BLaER1 (cell line): ENCODE measurements around the gene RSBN1L.

Source experiments
- H3K27ac ChIP-seq: shearing (Covaris generic); formaldehyde crosslinking; 2 replicates; pipeline ENCODE4 v1.8.1; 2022
- H3K27me3 ChIP-seq: shearing (Covaris generic); formaldehyde crosslinking; 2 replicates; pipeline ENCODE4 v1.8.1; 2022
- H3K36me3 ChIP-seq: shearing (Covaris generic); formaldehyde crosslinking; 2 replicates; pipeline ENCODE4 v1.8.1; 2022
- H3K4me1 ChIP-seq: shearing (Covaris generic); formaldehyde crosslinking; 2 replicates; pipeline ENCODE4 v1.8.1; 2022
- H3K4me2 ChIP-seq: shearing (Covaris generic); formaldehyde crosslinking; 2 replicates; pipeline ENCODE4 v1.8.1; 2022
- H3K4me3 ChIP-seq: shearing (Covaris generic); formaldehyde crosslinking; 2 replicates; pipeline ENCODE4 v1.8.1; 2022
- H3K9ac ChIP-seq: shearing (Covaris generic); formaldehyde crosslinking; 2 replicates; pipeline ENCODE4 v1.8.1; 2022
- H3K9me3 ChIP-seq: shearing (Covaris generic); formaldehyde crosslinking; 2 replicates; pipeline ENCODE4 v1.8.1; 2022
- H4K20me1 ChIP-seq: shearing (Covaris generic); formaldehyde crosslinking; 2 replicates; pipeline ENCODE4 v1.8.1; 2022
- Cebpa-rat ChIP-seq: shearing (Covaris generic); IDR thresholded peaks from 2 replicates; pipeline ENCODE4 v1.8.1; 2022

The RSBN1L gene

GRCh38 chr7:77740257-77740656 lies 44.0 kb downstream of the RSBN1L start:
- H3K4me1 ChIP-seq = no peaks in the 10 kb centered on the region
- H4K20me1 ChIP-seq = peaks cover 23% of the 10 kb centered on the region
- H3K9ac ChIP-seq = no peak overlapping the region
- no peaks in the 10 kb centered on the region for H3K9me3 ChIP-seq
- no peak overlapping the region for H3K4me2 ChIP-seq
- peaks cover 63% of the 10 kb centered on the region for H3K36me3 ChIP-seq
- no peak for TF ChIP-seq Cebpa-rat
- no peak overlapping the region for H3K27ac ChIP-seq
- H3K27me3 ChIP-seq = no peaks in the 10 kb centered on the region
- no peak overlapping the region for H3K4me3 ChIP-seq

GRCh38 chr7:77743518-77743917 lies 47.3 kb downstream of the RSBN1L start:
- Histone ChIP-seq H3K4me1 (no peaks in the 10 kb centered on the region), H3K9ac (no peak overlapping the region), H3K27ac (no peak overlapping the region), H3K36me3 (peaks cover 64% of the 10 kb centered on the region), H3K4me3 (no peak overlapping the region), H4K20me1 (peaks cover 36% of the 10 kb centered on the region; the same call in 1 of the 2 replicates), H3K9me3 (no peaks in the 10 kb centered on the region), H3K27me3 (no peaks in the 10 kb centered on the region), H3K4me2 (no peak overlapping the region)
- TF ChIP-seq Cebpa-rat = no peak

- Histone ChIP-seq H3K4me1 (no peaks in the 10 kb centered on the region), H3K9me3 (no peaks in the 10 kb centered on the region), H4K20me1 (peaks cover 44% of the 10 kb centered on the region; the same call in 1 of the 2 replicates), H3K27ac (no peak overlapping the region), H3K9ac (no peak overlapping the region), H3K4me3 (no peak overlapping the region), H3K36me3 (peaks cover 70% of the 10 kb centered on the region), H3K27me3 (no peaks in the 10 kb centered on the region), H3K4me2 (no peak overlapping the region)
- TF ChIP-seq Cebpa-rat = no peak
These were observed 49.5 kb downstream of the RSBN1L start for GRCh38 chr7:77745746-77746145.

- H3K27ac ChIP-seq = no peak overlapping the region
- no peak overlapping the region for H3K4me2 ChIP-seq
- TF ChIP-seq Cebpa-rat = no peak
- H3K27me3 ChIP-seq = no peaks in the 10 kb centered on the region
- H3K36me3 ChIP-seq = peaks cover 70% of the 10 kb centered on the region
- no peak overlapping the region for H3K4me3 ChIP-seq
- H3K9ac ChIP-seq = no peak overlapping the region
- peaks cover 45% of the 10 kb centered on the region; the same call in 1 of the 2 replicates for H4K20me1 ChIP-seq
- no peaks in the 10 kb centered on the region for H3K9me3 ChIP-seq
- 0 out of 2 replicates have a peak, but pooled peaks cover under 1% of the 10 kb centered on the region for H3K4me1 ChIP-seq
These were observed 50.0 kb downstream of the RSBN1L start for GRCh38 chr7:77746164-77746823.

- Histone ChIP-seq H3K4me3 (no peak overlapping the region), H3K36me3 (peaks cover 73% of the 10 kb centered on the region), H4K20me1 (peaks cover 45% of the 10 kb centered on the region; the same call in 1 of the 2 replicates), H3K4me2 (no peak overlapping the region), H3K4me1 (peaks cover 5% of the 10 kb centered on the region; the same call in 1 of the 2 replicates), H3K9ac (no peak overlapping the region), H3K27me3 (no peaks in the 10 kb centered on the region), H3K27ac (no peak overlapping the region), H3K9me3 (no peaks in the 10 kb centered on the region)
- TF ChIP-seq Cebpa-rat = no peak
These were observed 50.5 kb downstream of the RSBN1L start for GRCh38 chr7:77746824-77747165.

- H3K4me3 ChIP-seq = no peak overlapping the region
- H3K4me2 ChIP-seq = no peak overlapping the region
- H4K20me1 ChIP-seq = peaks cover 45% of the 10 kb centered on the region; the same call in 1 of the 2 replicates
- peaks cover 9% of the 10 kb centered on the region; the same call in 1 of the 2 replicates for H3K4me1 ChIP-seq
- no peaks in the 10 kb centered on the region for H3K27me3 ChIP-seq
- no peak for TF ChIP-seq Cebpa-rat
- no peak overlapping the region for H3K9ac ChIP-seq
- no peak overlapping the region for H3K27ac ChIP-seq
- H3K9me3 ChIP-seq = no peaks in the 10 kb centered on the region
- peaks cover 73% of the 10 kb centered on the region for H3K36me3 ChIP-seq
These were observed 50.9 kb downstream of the RSBN1L start for GRCh38 chr7:77747178-77747577.

GRCh38 chr7:77747718-77748117 lies 51.5 kb downstream of the RSBN1L start:
- H3K9me3 ChIP-seq = no peaks in the 10 kb centered on the region
- no peaks in the 10 kb centered on the region for H3K27me3 ChIP-seq
- H3K4me1 ChIP-seq = peaks cover 11% of the 10 kb centered on the region; the same call in 1 of the 2 replicates
- peaks cover 40% of the 10 kb centered on the region; the same call in 1 of the 2 replicates for H4K20me1 ChIP-seq
- no peak for TF ChIP-seq Cebpa-rat
- no peak overlapping the region for H3K4me2 ChIP-seq
- no peak overlapping the region for H3K9ac ChIP-seq
- no peak overlapping the region for H3K27ac ChIP-seq
- peaks cover 70% of the 10 kb centered on the region for H3K36me3 ChIP-seq
- H3K4me3 ChIP-seq = no peak overlapping the region

GRCh38 chr7:77752016-77752415 lies 55.8 kb downstream of the RSBN1L start:
- peaks cover 46% of the 10 kb centered on the region; the same call in 1 of the 2 replicates for H4K20me1 ChIP-seq
- H3K4me3 ChIP-seq = no peak overlapping the region
- H3K4me2 ChIP-seq = no peak overlapping the region
- peaks cover 66% of the 10 kb centered on the region for H3K36me3 ChIP-seq
- no peak for TF ChIP-seq Cebpa-rat
- H3K9ac ChIP-seq = no peak overlapping the region
- H3K4me1 ChIP-seq = peaks cover 11% of the 10 kb centered on the region; the same call in 1 of the 2 replicates
- no peak overlapping the region for H3K27ac ChIP-seq
- H3K9me3 ChIP-seq = no peaks in the 10 kb centered on the region
- no peaks in the 10 kb centered on the region for H3K27me3 ChIP-seq

GRCh38 chr7:77753173-77753572 lies 56.9 kb downstream of the RSBN1L start:
- Histone ChIP-seq H3K4me3 (no peak overlapping the region), H3K36me3 (peaks cover 59% of the 10 kb centered on the region)

GRCh38 chr7:77757589-77757988 lies 61.3 kb downstream of the RSBN1L start:
- no peak for TF ChIP-seq Cebpa-rat
- Histone ChIP-seq H3K27ac (no peak overlapping the region), H3K9me3 (no peaks in the 10 kb centered on the region), H3K4me2 (no peak overlapping the region), H4K20me1 (peaks cover 75% of the 10 kb centered on the region), H3K36me3 (peaks cover 26% of the 10 kb centered on the region; the same call in 1 of the 2 replicates), H3K4me1 (peaks cover 22% of the 10 kb centered on the region), H3K27me3 (no peaks in the 10 kb centered on the region), H3K4me3 (no peak overlapping the region), H3K9ac (no peak overlapping the region)

More at GRCh38 chr7:77753173-77753572, 56.9 kb downstream of the RSBN1L start:
- Histone ChIP-seq H3K9me3 (no peaks in the 10 kb centered on the region), H4K20me1 (peaks cover 46% of the 10 kb centered on the region), H3K4me2 (no peak overlapping the region), H3K9ac (no peak overlapping the region), H3K27ac (no peak overlapping the region), H3K27me3 (no peaks in the 10 kb centered on the region), H3K4me1 (peaks cover 11% of the 10 kb centered on the region; the same call in 1 of the 2 replicates)
- no peak for TF ChIP-seq Cebpa-rat
